ENCODE results near the gene VILL. TPM values are rescaled to one million over a fixed set of nuclear protein-coding genes. Genes with fewer than 3 reads are reported as not detected.

VILL gene
- total RNA-seq, 4 donors from 2014 or later = 3.5 to 7.5 (median 5.2) TPM

GRCh38 chr3:37981348-37981664 is 9.3 kb upstream of the VILL start:
- H3K4me1 ChIP-seq = no peaks in the 10 kb centered on the region

GRCh38 chr3:37982331-37982730 is 8.3 kb upstream of the VILL start:
- no peak for TF ChIP-seq POLR2A (IDR thresholded peaks at IDR 0.05)
- no peak for TF ChIP-seq CTCF (IDR thresholded peaks at IDR 0.05)
- TF ChIP-seq POLR2AphosphoS5 (IDR thresholded peaks at IDR 0.05) = no peak
- no peak for TF ChIP-seq EP300 (IDR thresholded peaks at IDR 0.05)
- Histone ChIP-seq H3K9me3 (no peaks in the 10 kb centered on the region), H3K4me1 (no peaks in the 10 kb centered on the region), H3K27me3 (no peaks in the 10 kb centered on the region), H3K27ac (no peak overlapping the region), H3K36me3 (peaks cover 0 to 64% of the 10 kb centered on the region in 2 donors), H3K4me3 (no peak overlapping the region)
- WGBS, 2 donors (ENCODE audit: low coverage in 1 of 2) = 60 to 63% methylated on average over 1 of the region's 1 CpG
- ATAC-seq = no peak

More at GRCh38 chr3:37981348-37981664, 9.3 kb upstream of the VILL start:
- TF ChIP-seq POLR2A (IDR thresholded peaks at IDR 0.05) (no peak), CTCF (IDR thresholded peaks at IDR 0.05) (no peak), EP300 (IDR thresholded peaks at IDR 0.05) (no peak)
- Histone ChIP-seq H3K4me3 (no peak overlapping the region), H3K9me3 (no peaks in the 10 kb centered on the region), H3K36me3 (peaks cover 0 to 74% of the 10 kb centered on the region in 2 donors), H3K27ac (no peak overlapping the region), H3K27me3 (no peaks in the 10 kb centered on the region)
- ATAC-seq = no peak
- WGBS, 2 donors (ENCODE audit: low coverage in 1 of 2) = 92% methylated on average over 2 of the region's 2 CpGs

- no peak for ATAC-seq
Observed at GRCh38 chr3:37984051-37984450, 6.5 kb upstream of the VILL start.

DNA sequence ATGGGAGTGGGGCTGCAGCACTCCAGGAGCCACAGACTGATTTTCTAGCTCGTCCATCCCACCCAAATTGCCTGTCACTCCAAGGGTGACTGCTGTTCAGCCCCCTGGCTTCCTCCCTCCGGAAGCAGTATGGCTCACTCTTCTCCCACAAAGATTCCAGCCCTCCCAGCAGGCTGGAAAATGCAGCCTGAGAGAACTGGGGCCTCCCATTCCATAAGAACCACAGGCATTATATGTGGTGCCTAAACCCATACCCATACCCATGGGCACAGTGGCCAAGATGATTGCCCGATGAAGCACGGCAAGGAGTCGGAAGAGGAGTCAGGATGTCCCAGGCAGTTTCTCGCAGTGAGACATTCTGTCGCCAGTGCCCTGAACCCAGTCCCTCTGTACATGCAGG is 6.0 kb upstream of the VILL start:
- Histone ChIP-seq H3K36me3 (peaks cover 0 to 51% of the 10 kb centered on the region in 2 donors), H3K9me3 (no peaks in the 10 kb centered on the region), H3K4me1 (no peaks in the 10 kb centered on the region), H3K27me3 (no peaks in the 10 kb centered on the region), H3K27ac (no peak overlapping the region), H3K4me3 (no peak overlapping the region)
- WGBS, 2 donors (ENCODE audit: low coverage in 1 of 2) = 83 to 91% methylated on average over 1 to 5 of the region's 7 CpGs
- no peak for TF ChIP-seq POLR2A (IDR thresholded peaks at IDR 0.05)
- TF ChIP-seq CTCF (IDR thresholded peaks at IDR 0.05) = no peak
- TF ChIP-seq EP300 (IDR thresholded peaks at IDR 0.05) = no peak
- TF ChIP-seq POLR2AphosphoS5 (IDR thresholded peaks at IDR 0.05) = no peak
- no peak for ATAC-seq

More at GRCh38 chr3:37984051-37984450, 6.5 kb upstream of the VILL start:
- Histone ChIP-seq H3K9me3 (no peaks in the 10 kb centered on the region), H3K4me1 (no peaks in the 10 kb centered on the region), H3K36me3 (peaks cover 0 to 56% of the 10 kb centered on the region in 2 donors), H3K4me3 (no peak overlapping the region), H3K27me3 (no peaks in the 10 kb centered on the region), H3K27ac (no peak overlapping the region)
- no peak for TF ChIP-seq POLR2AphosphoS5 (IDR thresholded peaks at IDR 0.05)
- no peak for TF ChIP-seq EP300 (IDR thresholded peaks at IDR 0.05)
- TF ChIP-seq POLR2A (IDR thresholded peaks at IDR 0.05) = no peak
- no peak for TF ChIP-seq CTCF (IDR thresholded peaks at IDR 0.05)
- WGBS, 2 donors (ENCODE audit: low coverage in 1 of 2) = 75 to 86% methylated on average over 4 to 6 of the region's 7 CpGs

DNA sequence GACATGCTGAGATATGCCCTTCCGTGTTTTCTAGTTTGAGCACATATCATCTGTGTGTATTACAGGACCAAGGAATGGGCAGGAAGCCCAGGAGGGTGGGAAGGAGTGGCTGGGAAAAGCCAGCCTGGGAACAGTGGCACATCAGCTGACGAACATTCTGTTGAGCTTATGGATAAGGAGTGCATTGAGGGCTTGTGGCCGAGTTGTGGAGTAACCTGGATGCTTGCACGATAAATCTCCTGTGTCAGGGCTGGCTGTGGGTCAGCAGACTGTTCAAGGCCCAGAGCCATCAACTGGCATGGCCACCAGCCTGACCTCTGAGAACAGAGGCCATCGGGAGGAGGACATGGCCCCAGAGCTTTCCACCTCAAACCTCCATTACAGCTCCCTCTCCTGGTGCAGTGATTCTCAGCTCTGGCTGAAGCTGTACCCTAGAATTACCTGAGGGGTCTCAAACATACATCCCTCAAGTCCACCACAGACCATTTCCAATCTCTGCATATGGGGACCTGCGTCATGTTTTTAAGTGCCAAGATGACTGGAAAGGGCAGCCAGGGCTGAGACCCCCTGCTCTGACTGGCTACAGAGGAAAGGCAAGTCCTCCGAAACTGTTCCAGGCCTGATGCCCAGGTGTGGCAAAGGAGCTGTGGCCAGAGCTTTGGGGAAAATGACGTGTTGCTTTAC is 4.8 kb upstream of the VILL start:
- H3K9me3 ChIP-seq = no peaks in the 10 kb centered on the region
- H3K4me1 ChIP-seq = no peaks in the 10 kb centered on the region
- no peaks in the 10 kb centered on the region for H3K27me3 ChIP-seq
- H3K27ac ChIP-seq = no peak overlapping the region
- H3K36me3 ChIP-seq = peaks cover 0 to 41% of the 10 kb centered on the region in 2 donors
- WGBS, 2 donors (ENCODE audit: low coverage in 1 of 2) = 67% methylated on average over 1 of the region's 8 CpGs; no CpG with 5 or more reads in 1 of the 2 donors
- no peak for ATAC-seq
- TF ChIP-seq EP300 (IDR thresholded peaks at IDR 0.05) (no peak), POLR2AphosphoS5 (IDR thresholded peaks at IDR 0.05) (no peak), POLR2A (IDR thresholded peaks at IDR 0.05) (no peak), CTCF (IDR thresholded peaks at IDR 0.05) (no peak)
- H3K4me3 ChIP-seq = no peak overlapping the region

Data from gastroesophageal sphincter (tissue), 4 donors.